ENCODE results near the gene POU6F2.

POU6F2 gene

DNA sequence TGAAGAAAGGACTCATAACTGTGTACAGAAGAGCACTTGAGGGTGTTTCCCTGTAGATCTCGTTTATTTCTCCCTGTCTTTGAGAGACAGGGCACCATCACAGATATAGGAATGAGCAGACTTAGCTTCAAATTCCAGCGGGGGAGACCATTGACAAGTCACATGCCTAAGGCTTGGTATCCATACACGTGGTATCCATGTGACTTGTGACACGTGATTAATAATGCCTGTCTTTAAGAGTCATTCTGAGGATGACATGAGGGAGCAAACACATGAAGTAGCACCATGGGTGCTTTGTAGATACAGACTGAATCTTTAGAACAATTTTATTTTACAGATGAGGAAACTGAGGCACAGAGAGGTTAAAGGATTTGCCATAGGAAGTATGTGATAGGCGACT is 292.3 kb downstream of the POU6F2 start:
- H3K27me3 Mint-ChIP-seq, result no peaks in the 10 kb centered on the region
- no peak overlapping the region for H3K27ac Mint-ChIP-seq

DNA sequence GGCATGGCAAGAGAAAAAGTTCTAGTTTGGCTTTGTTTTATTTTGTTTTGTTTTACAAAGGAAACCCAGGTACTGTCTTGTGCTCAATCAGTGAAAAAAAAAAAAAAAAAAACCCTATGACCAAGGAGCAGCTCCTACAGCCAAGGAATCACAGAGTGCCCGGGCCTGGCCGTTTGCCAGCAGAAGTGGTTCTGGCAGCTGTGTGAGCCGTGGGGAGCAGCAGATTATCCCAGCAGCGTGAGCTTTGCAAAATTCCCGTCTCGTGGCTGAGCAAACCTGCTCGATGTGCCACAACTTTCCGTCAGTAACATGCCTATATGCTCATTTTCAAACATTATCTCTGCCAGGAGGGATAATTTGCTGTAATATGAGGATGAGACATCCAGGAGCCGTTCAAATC is 293.7 kb downstream of the POU6F2 start:
- Mint-ChIP-seq H3K27me3 (no peaks in the 10 kb centered on the region), H3K36me3 (no peaks in the 10 kb centered on the region), H3K4me1 (no peaks in the 10 kb centered on the region), H3K27ac (no peak overlapping the region), H3K4me3 (no peak overlapping the region), H3K9me3 (no peaks in the 10 kb centered on the region)
- CTCF ChIA-PET, result no interaction called here
- no peak for DNase-seq

More for the DNA sequence above, 292.3 kb downstream of the POU6F2 start:
- CTCF ChIA-PET, result interaction anchor here (0.5 kb wide), 1 partner anchor 609 kb away, joined by 3 read pairs; no protein-coding TSS in a partner anchor
- H3K9me3 Mint-ChIP-seq, result no peaks in the 10 kb centered on the region
- no peaks in the 10 kb centered on the region for H3K4me1 Mint-ChIP-seq
- no peak for DNase-seq
- H3K36me3 Mint-ChIP-seq, result no peaks in the 10 kb centered on the region
- no peak overlapping the region for H3K4me3 Mint-ChIP-seq

DNA sequence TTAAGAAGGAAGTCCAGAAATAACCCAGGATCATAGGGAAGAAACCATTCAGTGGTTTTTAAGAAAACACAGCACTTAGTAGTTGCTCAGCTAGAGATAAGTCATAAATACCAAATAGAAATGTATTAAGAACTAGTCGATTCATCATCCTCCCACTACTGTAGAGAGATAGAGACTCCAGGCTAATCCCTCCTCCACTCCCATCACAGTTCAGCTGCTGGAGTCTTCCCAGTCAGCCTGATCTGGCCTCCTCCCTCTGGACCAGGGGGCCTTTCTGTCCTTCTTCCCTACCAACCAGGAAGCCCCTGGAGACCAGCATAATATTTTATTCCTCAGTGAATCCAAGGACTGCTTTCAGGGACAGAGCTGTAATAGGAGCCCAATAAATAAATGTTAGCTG is 294.4 kb downstream of the POU6F2 start:
- H3K27me3 Mint-ChIP-seq, result no peaks in the 10 kb centered on the region
- no peak overlapping the region for H3K4me3 Mint-ChIP-seq
- CTCF ChIA-PET, result no interaction called here
- no peaks in the 10 kb centered on the region for H3K9me3 Mint-ChIP-seq
- H3K4me1 Mint-ChIP-seq, result no peaks in the 10 kb centered on the region
- H3K36me3 Mint-ChIP-seq, result no peaks in the 10 kb centered on the region
- no peak for DNase-seq
- no peak overlapping the region for H3K27ac Mint-ChIP-seq

DNA sequence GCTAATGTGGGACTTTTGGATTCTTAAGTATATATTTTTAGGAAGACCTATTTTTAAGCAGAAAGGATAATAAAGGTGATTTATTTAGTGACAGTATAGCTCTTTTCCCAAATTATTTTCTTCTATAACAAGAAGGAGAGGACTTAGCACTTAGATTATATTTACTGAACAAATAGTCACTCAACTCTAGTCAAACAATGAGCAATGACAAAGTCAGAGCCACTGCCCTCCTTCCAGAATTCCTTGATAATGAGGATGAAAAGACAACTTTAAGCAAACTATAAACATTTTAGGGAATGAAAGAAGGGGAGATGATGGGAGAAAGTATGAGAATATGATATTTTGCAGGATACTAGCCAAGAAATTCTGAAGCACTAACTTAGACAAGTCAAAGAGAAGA is 295.0 kb downstream of the POU6F2 start:
- no peaks in the 10 kb centered on the region for H3K27me3 Mint-ChIP-seq
- no peak overlapping the region for H3K4me3 Mint-ChIP-seq
- no peaks in the 10 kb centered on the region for H3K4me1 Mint-ChIP-seq
- CTCF ChIA-PET, result no interaction called here
- no peak for DNase-seq
- no peaks in the 10 kb centered on the region for H3K36me3 Mint-ChIP-seq
- H3K9me3 Mint-ChIP-seq, result no peaks in the 10 kb centered on the region
- H3K27ac Mint-ChIP-seq, result no peak overlapping the region

DNA sequence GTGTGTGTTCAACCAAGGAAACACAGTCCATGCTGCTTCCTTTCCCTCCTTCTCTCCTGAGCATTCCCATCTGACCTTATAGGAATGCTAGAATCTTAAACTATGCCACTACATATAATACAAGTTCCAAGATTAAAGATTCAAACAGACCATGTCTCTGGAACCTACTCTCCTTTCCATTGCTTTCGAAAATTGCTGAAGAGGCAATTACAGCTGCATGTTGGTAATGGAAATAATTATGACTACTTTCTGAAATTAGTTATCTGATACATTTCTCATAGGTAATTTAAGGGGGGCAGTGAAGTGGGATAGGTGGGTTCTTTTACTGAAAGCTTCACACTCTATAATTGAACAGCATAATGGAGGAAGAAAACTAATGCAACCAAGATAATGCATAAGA is 302.6 kb downstream of the POU6F2 start:
- no peaks in the 10 kb centered on the region for H3K9me3 Mint-ChIP-seq
- H3K27ac Mint-ChIP-seq, result no peak overlapping the region
- no peak for DNase-seq
- CTCF ChIA-PET, result no interaction called here
- no peak overlapping the region for H3K4me3 Mint-ChIP-seq
- H3K4me1 Mint-ChIP-seq, result no peaks in the 10 kb centered on the region
- no peaks in the 10 kb centered on the region for H3K27me3 Mint-ChIP-seq
- H3K36me3 Mint-ChIP-seq, result no peaks in the 10 kb centered on the region

DNA sequence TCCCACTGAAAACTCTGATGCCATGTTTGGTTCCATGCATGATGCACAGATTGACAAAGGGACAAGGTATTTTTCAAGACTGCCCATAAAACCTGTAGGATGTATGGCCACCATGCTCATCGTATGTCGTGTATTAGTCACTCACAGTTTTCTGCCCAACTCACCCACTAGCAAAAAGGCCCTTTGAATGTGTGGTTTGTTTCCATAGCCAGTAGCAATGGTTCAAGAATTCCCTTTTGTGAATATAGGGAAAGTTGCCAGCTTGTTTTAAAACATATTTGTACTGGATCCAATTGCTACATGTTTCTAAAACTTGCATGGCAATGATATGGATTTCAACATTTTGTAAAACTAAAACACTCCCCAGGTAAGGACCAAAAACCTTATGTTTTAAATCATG is 307.5 kb downstream of the POU6F2 start:
- no peaks in the 10 kb centered on the region for H3K9me3 Mint-ChIP-seq
- CTCF ChIA-PET, result no interaction called here
- H3K4me1 Mint-ChIP-seq, result no peaks in the 10 kb centered on the region
- H3K36me3 Mint-ChIP-seq, result no peaks in the 10 kb centered on the region
- H3K27me3 Mint-ChIP-seq, result peaks cover 4% of the 10 kb centered on the region
- DNase-seq, result no peak
- no peak overlapping the region for H3K27ac Mint-ChIP-seq
- H3K4me3 Mint-ChIP-seq, result no peak overlapping the region

DNA sequence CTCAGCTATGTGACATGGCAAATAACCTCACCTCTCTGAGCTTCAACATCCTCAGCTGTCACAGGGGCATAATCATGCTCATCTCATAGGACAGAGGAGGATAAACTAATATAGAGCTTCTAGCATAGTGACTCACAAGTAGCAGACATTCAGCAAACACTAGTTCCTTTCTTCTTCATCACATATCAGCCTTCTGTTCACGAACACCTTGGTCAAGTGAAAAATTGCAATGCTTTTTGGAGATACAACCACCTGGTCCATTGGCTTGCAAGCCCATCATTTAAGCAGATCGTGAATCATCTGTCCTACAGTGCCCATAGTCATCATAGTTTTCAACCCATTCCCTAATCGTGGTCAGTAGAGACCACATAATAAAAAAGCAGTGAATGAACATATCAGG is 310.6 kb downstream of the POU6F2 start:
- CTCF ChIA-PET, result no interaction called here
- no peak for DNase-seq
- Mint-ChIP-seq H3K27ac (no peak overlapping the region), H3K4me1 (no peaks in the 10 kb centered on the region), H3K4me3 (no peak overlapping the region), H3K27me3 (peaks cover 4% of the 10 kb centered on the region), H3K36me3 (no peaks in the 10 kb centered on the region), H3K9me3 (no peaks in the 10 kb centered on the region)

DNA sequence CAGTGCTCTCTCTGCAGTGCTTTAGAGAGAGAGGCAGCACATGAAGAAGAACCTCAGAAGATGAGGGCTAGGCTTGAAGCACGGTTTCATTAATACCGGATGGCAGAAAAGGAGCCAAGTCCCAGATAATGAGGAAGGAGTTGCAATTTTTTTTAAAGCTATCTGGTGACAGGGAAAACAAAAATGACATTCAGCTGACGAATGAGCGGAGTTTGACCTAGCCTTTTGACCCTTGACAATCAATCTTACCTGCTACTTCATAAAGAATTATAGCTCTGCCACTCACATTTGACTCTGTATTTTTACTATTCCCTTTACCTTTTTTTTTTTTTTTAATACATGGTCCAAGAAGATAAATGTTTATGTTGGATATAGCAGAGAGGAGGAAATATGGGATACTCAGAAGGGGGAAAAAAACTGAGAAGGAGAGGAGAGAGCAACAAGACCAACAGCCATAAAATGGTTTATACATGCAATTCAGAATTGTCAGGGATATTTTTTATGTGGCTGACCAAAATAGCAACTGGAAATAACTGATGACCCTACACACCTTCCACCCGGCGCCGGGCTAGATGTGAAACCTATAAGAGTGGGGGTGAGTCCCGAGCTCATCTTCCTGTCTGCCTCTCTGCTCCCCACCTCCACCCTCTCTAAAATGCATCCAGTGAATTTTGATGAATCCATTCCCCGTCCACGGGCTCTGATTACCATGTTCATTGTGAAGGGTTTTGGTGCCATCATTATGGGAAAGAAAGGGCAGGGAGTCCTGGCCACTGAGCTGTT is 314.1 kb downstream of the POU6F2 start:
- no peaks in the 10 kb centered on the region for H3K9me3 Mint-ChIP-seq
- H3K27ac Mint-ChIP-seq, result no peak overlapping the region
- no peak for DNase-seq
- no peak overlapping the region for H3K4me3 Mint-ChIP-seq
- CTCF ChIA-PET, result interaction anchor here (0.6 kb wide), 2 partner anchors 84 to 113 kb away, joined by 3 to 4 read pairs; no protein-coding TSS in a partner anchor
- H3K4me1 Mint-ChIP-seq, result no peaks in the 10 kb centered on the region
- H3K27me3 Mint-ChIP-seq, result peaks cover 8% of the 10 kb centered on the region
- H3K36me3 Mint-ChIP-seq, result no peaks in the 10 kb centered on the region

DNA sequence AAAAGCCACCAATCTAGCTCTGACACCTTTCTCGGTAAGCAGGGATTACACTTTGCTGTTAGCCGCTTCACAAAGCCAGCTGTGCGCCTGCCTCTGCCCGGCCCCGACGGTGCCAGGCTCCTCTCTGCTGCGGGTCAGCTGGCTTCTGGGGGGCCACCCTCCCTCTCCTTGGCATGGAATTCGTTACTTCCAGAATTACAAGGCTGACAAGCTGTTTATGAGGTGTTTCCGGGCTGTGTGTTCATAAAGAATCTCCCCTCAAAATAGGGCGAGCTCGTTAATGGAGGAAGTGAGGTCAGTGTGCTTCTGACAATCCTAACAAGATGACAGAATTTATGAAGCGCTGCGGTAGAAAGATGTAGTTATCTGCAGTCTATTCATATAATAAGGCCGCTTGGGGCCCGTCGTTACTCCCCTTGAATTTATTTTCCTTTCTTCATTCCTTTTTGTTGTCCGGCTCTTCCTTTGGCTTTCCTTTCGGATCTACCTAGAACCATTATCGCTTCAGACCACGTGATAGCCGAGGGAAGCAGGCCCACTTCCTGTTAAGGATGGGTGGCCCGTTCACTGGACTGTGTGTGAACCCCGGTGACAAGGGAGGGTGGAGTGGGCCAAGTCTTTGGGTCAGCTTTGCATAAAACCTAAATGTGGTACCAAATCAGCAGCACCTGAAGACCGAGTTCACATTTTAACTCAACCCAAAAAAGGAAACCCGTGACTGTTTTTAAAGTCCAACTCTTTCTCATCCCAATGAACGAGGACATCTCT is 315.5 kb downstream of the POU6F2 start:
- no peak for DNase-seq
- CTCF ChIA-PET, result no interaction called here
- Mint-ChIP-seq H3K27me3 (peaks cover 8% of the 10 kb centered on the region), H3K4me1 (no peaks in the 10 kb centered on the region), H3K9me3 (no peaks in the 10 kb centered on the region), H3K27ac (no peak overlapping the region), H3K36me3 (no peaks in the 10 kb centered on the region), H3K4me3 (no peak overlapping the region)

DNA sequence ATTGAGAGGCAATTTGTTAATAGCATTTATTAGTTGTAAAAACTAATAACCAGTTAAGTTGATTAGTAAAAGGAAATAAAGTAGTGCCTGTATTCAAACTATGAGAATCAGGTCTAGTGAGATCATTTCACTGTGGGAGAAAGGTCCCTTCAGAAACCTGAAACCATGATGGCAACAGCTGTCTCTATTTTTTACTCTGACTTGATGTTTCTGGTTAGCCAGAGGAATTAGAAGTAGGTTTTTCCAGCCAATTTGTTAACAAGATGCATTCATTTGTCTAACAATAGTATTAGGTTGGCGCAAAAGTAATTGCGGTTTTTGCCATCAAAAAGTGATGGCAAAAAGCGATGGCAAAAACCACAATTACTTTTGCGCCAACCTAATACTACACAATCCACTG is 316.3 kb downstream of the POU6F2 start:
- H3K4me3 Mint-ChIP-seq, result no peak overlapping the region
- no peak overlapping the region for H3K27ac Mint-ChIP-seq
- CTCF ChIA-PET, result no interaction called here

DNA sequence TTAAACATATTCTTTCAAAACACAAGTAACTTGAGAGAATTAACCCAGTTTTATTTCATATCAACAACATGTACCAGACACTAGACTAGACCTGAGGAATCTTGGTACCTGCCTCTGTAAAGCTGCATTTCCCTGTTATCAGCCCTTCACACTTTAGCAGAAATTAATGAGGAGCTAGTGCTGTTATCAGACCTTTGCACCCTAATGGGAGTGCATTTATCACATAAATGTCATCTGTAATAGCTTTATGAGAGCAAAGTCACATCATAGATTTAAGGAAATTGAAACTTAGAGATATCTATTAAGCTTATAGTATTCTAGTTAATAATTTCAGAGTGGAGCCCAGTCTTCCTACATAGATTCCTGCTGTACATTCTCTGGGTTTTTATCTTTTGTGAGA is 318.1 kb downstream of the POU6F2 start:
- H3K4me3 Mint-ChIP-seq, result no peak overlapping the region
- H3K4me1 Mint-ChIP-seq, result no peaks in the 10 kb centered on the region
- no peaks in the 10 kb centered on the region for H3K9me3 Mint-ChIP-seq
- no peaks in the 10 kb centered on the region for H3K36me3 Mint-ChIP-seq
- no peak for DNase-seq
- H3K27ac Mint-ChIP-seq, result no peak overlapping the region
- CTCF ChIA-PET, result no interaction called here
- peaks cover 8% of the 10 kb centered on the region for H3K27me3 Mint-ChIP-seq

More for the DNA sequence above, 316.3 kb downstream of the POU6F2 start:
- no peaks in the 10 kb centered on the region for H3K36me3 Mint-ChIP-seq
- H3K9me3 Mint-ChIP-seq, result no peaks in the 10 kb centered on the region
- H3K4me1 Mint-ChIP-seq, result no peaks in the 10 kb centered on the region
- no peak for DNase-seq
- H3K27me3 Mint-ChIP-seq, result peaks cover 5% of the 10 kb centered on the region

DNA sequence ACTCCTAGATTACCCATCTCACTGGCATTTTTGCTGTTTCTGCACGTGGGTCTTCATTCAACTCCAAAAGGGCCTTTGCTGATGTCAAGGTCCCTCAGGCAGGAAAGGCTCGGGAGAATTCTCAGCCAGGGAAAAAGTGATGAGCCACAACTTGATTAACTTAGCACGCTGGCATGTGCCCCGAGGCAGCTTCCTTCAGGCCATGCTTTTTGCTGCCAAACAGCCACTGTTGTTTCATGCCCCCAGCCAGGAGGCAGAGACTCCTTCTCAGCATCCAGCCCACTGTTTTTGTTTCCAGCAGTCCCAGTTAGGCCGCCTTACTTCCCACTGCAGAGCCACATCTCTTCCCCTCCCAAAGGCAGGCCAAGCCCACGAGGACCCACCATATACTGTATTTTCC is 322.0 kb downstream of the POU6F2 start:
- Mint-ChIP-seq H3K4me1 (no peaks in the 10 kb centered on the region), H3K4me3 (no peak overlapping the region), H3K9me3 (no peaks in the 10 kb centered on the region), H3K27me3 (peaks cover 6% of the 10 kb centered on the region), H3K27ac (no peak overlapping the region), H3K36me3 (no peaks in the 10 kb centered on the region)
- CTCF ChIA-PET, result no interaction called here
- no peak for DNase-seq

DNA sequence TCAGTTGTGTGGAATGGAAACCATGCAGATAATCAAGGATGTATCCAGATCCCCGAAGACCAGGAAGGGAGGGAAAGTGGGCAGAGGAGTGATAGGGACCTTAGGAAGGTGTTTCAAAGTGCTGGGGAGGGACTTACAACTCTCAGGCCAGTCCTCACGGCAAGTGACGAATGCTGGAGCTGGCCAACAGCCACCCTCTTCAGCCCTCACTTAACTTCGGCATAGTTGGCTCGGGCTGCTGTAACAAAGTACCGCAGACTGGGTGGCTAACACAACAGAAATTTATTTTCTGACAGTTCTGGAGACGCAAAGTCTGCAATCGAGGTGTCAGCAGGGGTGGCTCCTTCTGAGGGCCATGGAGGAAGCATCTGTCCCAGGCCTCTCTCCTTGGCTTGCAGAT is 322.6 kb downstream of the POU6F2 start:
- DNase-seq, result no peak
- CTCF ChIA-PET, result no interaction called here
- Mint-ChIP-seq H3K4me1 (no peaks in the 10 kb centered on the region), H3K36me3 (no peaks in the 10 kb centered on the region), H3K4me3 (no peak overlapping the region), H3K27me3 (peaks cover 4% of the 10 kb centered on the region), H3K9me3 (no peaks in the 10 kb centered on the region), H3K27ac (no peak overlapping the region)

DNA sequence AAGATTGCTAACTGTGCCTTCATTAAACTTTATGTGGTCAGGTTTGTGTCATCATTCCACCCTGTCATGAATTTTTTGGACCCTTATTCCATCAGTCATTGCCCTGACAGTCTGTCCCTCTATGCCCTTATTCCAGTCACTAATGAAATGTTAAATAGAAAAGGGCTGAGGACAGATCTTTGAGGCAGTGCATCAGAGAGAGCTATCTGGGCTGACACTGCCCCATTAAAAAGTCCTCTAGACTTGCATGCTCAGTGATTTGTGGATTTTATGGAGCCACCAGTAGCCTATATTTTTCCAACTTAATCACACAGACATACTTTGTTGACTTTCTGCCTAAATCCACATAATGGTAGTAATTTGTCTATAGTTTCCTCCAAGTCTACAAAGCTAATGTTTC is 323.8 kb downstream of the POU6F2 start:
- no peaks in the 10 kb centered on the region for H3K4me1 Mint-ChIP-seq
- H3K4me3 Mint-ChIP-seq, result no peak overlapping the region
- CTCF ChIA-PET, result no interaction called here
- H3K27ac Mint-ChIP-seq, result no peak overlapping the region
- no peaks in the 10 kb centered on the region for H3K9me3 Mint-ChIP-seq
- H3K36me3 Mint-ChIP-seq, result no peaks in the 10 kb centered on the region
- no peak for DNase-seq
- H3K27me3 Mint-ChIP-seq, result peaks cover 4% of the 10 kb centered on the region

DNA sequence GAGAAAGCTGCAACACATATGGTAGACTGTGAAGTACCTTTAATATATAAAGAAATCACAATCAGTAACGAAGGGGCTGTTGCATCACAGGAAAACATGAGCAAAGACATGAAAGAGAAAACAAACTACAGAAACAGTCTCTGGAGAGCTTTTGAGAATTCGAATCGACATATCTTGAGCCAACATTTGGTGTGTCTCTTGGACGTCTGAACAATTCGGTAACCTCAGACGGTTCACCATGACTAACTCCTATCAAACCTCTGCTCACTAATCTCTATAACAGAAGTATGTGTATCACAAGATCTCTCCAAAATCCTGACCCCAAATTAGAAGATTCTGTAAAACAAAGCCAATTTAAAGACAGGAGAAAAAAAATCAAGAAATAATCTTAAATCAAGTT is 326.5 kb downstream of the POU6F2 start:
- Mint-ChIP-seq H3K9me3 (no peaks in the 10 kb centered on the region), H3K27ac (no peak overlapping the region), H3K36me3 (no peaks in the 10 kb centered on the region), H3K4me3 (no peak overlapping the region), H3K4me1 (no peaks in the 10 kb centered on the region), H3K27me3 (peaks cover 9% of the 10 kb centered on the region)
- no peak for DNase-seq
- CTCF ChIA-PET, result no interaction called here

All from activated naive CD4-positive, alpha-beta T cell treated with anti-CD3 and anti-CD28 coated beads, Interleukin-2, amount 10 ng/mL, durations not matched to agents 7 days and 5 days (primary cell).